HepG2 (cell line): Measurements from ENCODE around the gene CNTRL. TPM values are rescaled to one million over a fixed set of nuclear protein-coding genes. Genes with fewer than 3 reads are reported as not detected.

Source experiments
- FOXC1 ChIP-seq: sonication (generic); formaldehyde crosslinking; IDR thresholded peaks from 2 replicates; pipeline ENCODE4 v1.8.0; 2022; ENCODE audit warnings: mild to moderate bottlenecking, missing genetic modification reagents, borderline replicate concordance
- KAT8 ChIP-seq: IDR thresholded peaks from 2 replicates; pipeline ENCODE4 v1.6.1; 2016; ENCODE audit warnings: missing genetic modification reagents, missing compliant biosample characterization
- MTF2 ChIP-seq: sonication (generic); formaldehyde crosslinking; IDR thresholded peaks from 2 replicates; pipeline ENCODE4 v1.5.0; 2020; ENCODE audit warnings: missing genetic modification reagents, borderline replicate concordance
- MXI1 ChIP-seq: IDR thresholded peaks from 3 replicates; pipeline ENCODE4 v1.6.1; 2012; ENCODE audit warnings: low read depth, low read length, inconsistent platforms, borderline replicate concordance
- PHF21A ChIP-seq: sonication (generic); formaldehyde crosslinking; IDR thresholded peaks from 2 replicates; pipeline ENCODE4 v1.5.0; 2020; ENCODE audit warnings: mild to moderate bottlenecking, missing genetic modification reagents
- POLR2AphosphoS2 ChIP-seq: IDR thresholded peaks from 2 replicates; pipeline ENCODE4 v1.6.1; 2011; ENCODE audit warnings: low read depth, low read length, improper control_type of control experiment
- RAD21 ChIP-seq: fragments of 450-650 bp; formaldehyde crosslinking; IDR thresholded peaks from 2 replicates; pipeline ENCODE4 v1.5.0; 2020; ENCODE audit warnings: mild to moderate bottlenecking
- RAD51 ChIP-seq: fragments of 450-650 bp; IDR thresholded peaks from 2 replicates; pipeline ENCODE4 v1.6.1; 2016; ENCODE audit warnings: borderline replicate concordance
- SP2 ChIP-seq: sonication (generic); formaldehyde crosslinking; IDR thresholded peaks from 2 replicates; pipeline ENCODE4 v1.5.1; 2020; ENCODE audit warnings: mild to moderate bottlenecking, missing genetic modification reagents
- TAF1 ChIP-seq: sonication (generic); formaldehyde crosslinking; IDR thresholded peaks from 2 replicates; pipeline ENCODE4 v1.4.0; 2020; ENCODE audit warnings: missing genetic modification reagents
- U2AF1 ChIP-seq: fragments of 200-400 bp; formaldehyde crosslinking; optimal IDR thresholded peaks from 2 replicates; pipeline ENCODE3; 2017; ENCODE audit warnings: mild to moderate bottlenecking, low read depth, low read length
- ZKSCAN8 ChIP-seq: IDR thresholded peaks from 2 replicates; pipeline ENCODE4 v1.6.1; 2016; ENCODE audit warnings: borderline replicate concordance, missing genetic modification reagents, missing compliant biosample characterization
- ZNF572 ChIP-seq: sonication (generic); formaldehyde crosslinking; IDR thresholded peaks from 2 replicates; pipeline ENCODE4 v1.5.1; 2020; ENCODE audit warnings: mild to moderate bottlenecking, missing genetic modification reagents
- ZNF75D ChIP-seq: sonication (generic); formaldehyde crosslinking; IDR thresholded peaks from 2 replicates; pipeline ENCODE4 v1.8.1; 2023; ENCODE audit warnings: missing genetic modification reagents, mild to moderate bottlenecking, borderline replicate concordance
- ZNF761 ChIP-seq: sonication (generic); formaldehyde crosslinking; conservative IDR thresholded peaks from 2 replicates; pipeline ENCODE4 v1.4.0; 2020; ENCODE audit warnings: mild to moderate bottlenecking, missing genetic modification reagents
- polyA plus RNA-seq, 8 experiments: library from polyadenylated mRNA; depleted of rRNA in 3 of 8; stranded (reverse) in 7 of 8; unstranded in 1 of 8; fragments of >200 nt; fragmentation: Illumina TruSeq in 4 of 8; extraction: Trizol in 4 of 8; gene quantifications; 2 replicates each; pipeline versions ENCODE4 v1.2.1 to v1.2.3, GENCODE V29; 2011 to 2016; ENCODE audit warnings: low read depth in 4 of 8, missing spikeins in 1 of 8, mixed read lengths in 1 of 8; ENCODE audit not compliant: insufficient read depth in 1 of 8
- total RNA-seq, 5 experiments: library from RNA; depleted of rRNA; stranded (reverse); fragments of >200 nt; fragmentation: Illumina TruSeq; extraction: Trizol; gene quantifications; 2 replicates each; pipeline ENCODE4 v1.2.3, GENCODE V29; 2016; ENCODE audit warnings: low read depth in 1 of 5
- TF ChIP-seq, protein P1 (sequence below): sonication (generic); formaldehyde crosslinking; IDR thresholded peaks from 2 replicates; pipeline ENCODE4 v1.4.0; 2020; ENCODE audit warnings: mild to moderate bottlenecking, missing genetic modification reagents
- TF ChIP-seq, protein P2 (sequence below): IDR thresholded peaks from 2 replicates; pipeline ENCODE4 v1.6.1; 2016; ENCODE audit warnings: missing genetic modification reagents, missing compliant biosample characterization
- TF ChIP-seq, protein P3 (sequence below): IDR thresholded peaks from 2 replicates; pipeline ENCODE4 v1.6.1; 2016; ENCODE audit warnings: mild to moderate bottlenecking
- TF ChIP-seq, protein P4 (sequence below): IDR thresholded peaks from 2 replicates; pipeline ENCODE4 v1.6.1; 2012; ENCODE audit warnings: low read depth, low read length, improper control_type of control experiment
- TF ChIP-seq, protein P5 (sequence below): sonication (generic); formaldehyde crosslinking; conservative IDR thresholded peaks from 2 replicates; pipeline ENCODE4 v1.8.0; 2022; ENCODE audit warnings: low read depth, missing genetic modification reagents
- TF ChIP-seq, protein P6 (sequence below), 2 experiments: sonication (generic) in 1 of 2; formaldehyde crosslinking in 1 of 2; IDR thresholded peaks; 2 replicates each; pipeline versions ENCODE4 v1.5.1 to v1.6.1; 2011 to 2020; ENCODE audit warnings: borderline replicate concordance in 1 of 2, low read depth in 1 of 2, low read length in 1 of 2, mild to moderate bottlenecking in 1 of 2, missing genetic modification reagents in 1 of 2, moderate library complexity in 1 of 2

CNTRL gene
- total and polyA plus RNA-seq, 2 of the 13 experiments (the other 11 are each of a cell fraction or from before 2014, with no cell fraction given), result 7.5 to 11.8 TPM

DNA sequence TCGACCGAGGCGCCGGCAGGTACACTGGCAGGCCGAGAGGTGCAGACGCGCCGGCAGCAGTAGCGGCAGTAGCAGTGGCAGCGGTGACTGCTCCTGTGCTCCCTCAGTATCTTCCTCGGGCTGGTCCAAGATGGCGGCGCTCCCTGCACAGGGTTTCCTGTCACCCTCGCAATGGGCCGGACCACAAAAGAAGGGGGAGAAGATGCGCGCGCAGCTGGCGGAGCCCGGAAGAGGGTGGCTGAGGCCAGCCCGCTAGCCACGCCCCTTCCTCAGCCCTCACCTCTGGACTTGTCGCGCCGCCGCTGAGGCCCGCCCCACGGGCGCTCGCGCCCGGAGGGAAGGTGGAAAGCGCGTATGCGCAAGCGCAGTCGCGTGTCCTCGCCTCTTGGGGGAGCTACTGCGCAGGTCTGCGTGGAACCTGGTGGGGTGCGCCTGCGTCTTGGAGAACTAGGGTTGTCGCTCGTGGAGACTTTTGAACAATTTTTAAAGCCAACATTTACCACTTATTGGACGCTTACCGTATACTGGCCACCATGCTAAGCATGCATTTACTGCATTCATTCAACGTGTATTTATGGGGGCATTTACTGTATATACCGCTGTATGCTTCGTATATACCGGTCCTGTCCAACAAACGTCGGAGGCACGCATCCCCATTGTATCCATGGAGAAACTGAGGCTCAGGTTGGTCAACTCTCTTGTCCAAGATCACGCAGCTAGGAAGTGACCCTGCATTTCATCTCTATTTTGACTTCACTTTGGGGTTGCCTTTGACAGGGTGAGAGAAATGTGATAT lies 127.2 kb downstream of the CNTRL start, which contains the start of gene RAB14 (continued):
- TF ChIP-seq KAT8 (CRISPR knock-in tag) (peak; percentile 85), ZNF761 (CRISPR knock-in tag) (no peak), ZNF75D (no peak), U2AF1 (peak; percentile 48), PHF21A (CRISPR knock-in tag) (peak; percentile 46; the same call in 1 of the 2 replicates), MXI1 (peak; percentile 80; the same call in 1 of the 3 replicates), ZKSCAN8 (CRISPR knock-in tag) (peak; percentile 73; the same call in 1 of the 2 replicates), ZNF572 (CRISPR knock-in tag) (no peak), MTF2 (no peak), SP2 (CRISPR knock-in tag) (peak; percentile 16; the same call in 1 of the 2 replicates), FOXC1 (CRISPR knock-in tag) (0 out of 2 replicates have a peak, but pooled peaks have one; percentile 45), RAD51 (no peak), RAD21 (peak; percentile 54), TAF1 (CRISPR knock-in tag) (peak; percentile 85; the same call in 1 of the 2 replicates), POLR2AphosphoS2 (no peak)
- TF ChIP-seq, protein P1, sequence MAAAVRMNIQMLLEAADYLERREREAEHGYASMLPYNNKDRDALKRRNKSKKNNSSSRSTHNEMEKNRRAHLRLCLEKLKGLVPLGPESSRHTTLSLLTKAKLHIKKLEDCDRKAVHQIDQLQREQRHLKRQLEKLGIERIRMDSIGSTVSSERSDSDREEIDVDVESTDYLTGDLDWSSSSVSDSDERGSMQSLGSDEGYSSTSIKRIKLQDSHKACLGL (CRISPR knock-in tag), result no peak; the same call in 1 of the 2 replicates
- TF ChIP-seq, protein P2, sequence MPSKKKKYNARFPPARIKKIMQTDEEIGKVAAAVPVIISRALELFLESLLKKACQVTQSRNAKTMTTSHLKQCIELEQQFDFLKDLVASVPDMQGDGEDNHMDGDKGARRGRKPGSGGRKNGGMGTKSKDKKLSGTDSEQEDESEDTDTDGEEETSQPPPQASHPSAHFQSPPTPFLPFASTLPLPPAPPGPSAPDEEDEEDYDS, result peak; percentile 81
- TF ChIP-seq, protein P3, sequence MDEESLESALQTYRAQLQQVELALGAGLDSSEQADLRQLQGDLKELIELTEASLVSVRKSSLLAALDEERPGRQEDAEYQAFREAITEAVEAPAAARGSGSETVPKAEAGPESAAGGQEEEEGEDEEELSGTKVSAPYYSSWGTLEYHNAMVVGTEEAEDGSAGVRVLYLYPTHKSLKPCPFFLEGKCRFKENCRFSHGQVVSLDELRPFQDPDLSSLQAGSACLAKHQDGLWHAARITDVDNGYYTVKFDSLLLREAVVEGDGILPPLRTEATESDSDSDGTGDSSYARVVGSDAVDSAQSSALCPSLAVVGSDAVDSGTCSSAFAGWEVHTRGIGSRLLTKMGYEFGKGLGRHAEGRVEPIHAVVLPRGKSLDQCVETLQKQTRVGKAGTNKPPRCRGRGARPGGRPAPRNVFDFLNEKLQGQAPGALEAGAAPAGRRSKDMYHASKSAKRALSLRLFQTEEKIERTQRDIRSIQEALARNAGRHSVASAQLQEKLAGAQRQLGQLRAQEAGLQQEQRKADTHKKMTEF (CRISPR knock-in tag), result peak; percentile 61; the same call in 1 of the 2 replicates
- TF ChIP-seq, protein P4, sequence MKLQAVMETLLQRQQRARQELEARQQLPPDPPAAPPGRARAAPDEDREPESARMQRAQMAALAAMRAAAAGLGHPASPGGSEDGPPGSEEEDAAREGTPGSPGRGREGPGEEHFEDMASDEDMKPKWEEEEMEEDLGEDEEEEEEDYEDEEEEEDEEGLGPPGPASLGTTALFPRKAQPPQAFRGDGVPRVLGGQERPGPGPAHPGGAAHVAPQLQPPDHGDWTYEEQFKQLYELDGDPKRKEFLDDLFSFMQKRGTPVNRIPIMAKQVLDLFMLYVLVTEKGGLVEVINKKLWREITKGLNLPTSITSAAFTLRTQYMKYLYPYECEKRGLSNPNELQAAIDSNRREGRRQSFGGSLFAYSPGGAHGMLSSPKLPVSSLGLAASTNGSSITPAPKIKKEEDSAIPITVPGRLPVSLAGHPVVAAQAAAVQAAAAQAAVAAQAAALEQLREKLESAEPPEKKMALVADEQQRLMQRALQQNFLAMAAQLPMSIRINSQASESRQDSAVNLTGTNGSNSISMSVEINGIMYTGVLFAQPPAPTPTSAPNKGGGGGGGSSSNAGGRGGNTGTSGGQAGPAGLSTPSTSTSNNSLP, result 0 out of 2 replicates have a peak, but pooled peaks have one; percentile 11
- TF ChIP-seq, protein P5, sequence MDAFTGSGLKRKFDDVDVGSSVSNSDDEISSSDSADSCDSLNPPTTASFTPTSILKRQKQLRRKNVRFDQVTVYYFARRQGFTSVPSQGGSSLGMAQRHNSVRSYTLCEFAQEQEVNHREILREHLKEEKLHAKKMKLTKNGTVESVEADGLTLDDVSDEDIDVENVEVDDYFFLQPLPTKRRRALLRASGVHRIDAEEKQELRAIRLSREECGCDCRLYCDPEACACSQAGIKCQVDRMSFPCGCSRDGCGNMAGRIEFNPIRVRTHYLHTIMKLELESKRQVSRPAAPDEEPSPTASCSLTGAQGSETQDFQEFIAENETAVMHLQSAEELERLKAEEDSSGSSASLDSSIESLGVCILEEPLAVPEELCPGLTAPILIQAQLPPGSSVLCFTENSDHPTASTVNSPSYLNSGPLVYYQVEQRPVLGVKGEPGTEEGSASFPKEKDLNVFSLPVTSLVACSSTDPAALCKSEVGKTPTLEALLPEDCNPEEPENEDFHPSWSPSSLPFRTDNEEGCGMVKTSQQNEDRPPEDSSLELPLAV, result no peak
- TF ChIP-seq, protein P6, sequence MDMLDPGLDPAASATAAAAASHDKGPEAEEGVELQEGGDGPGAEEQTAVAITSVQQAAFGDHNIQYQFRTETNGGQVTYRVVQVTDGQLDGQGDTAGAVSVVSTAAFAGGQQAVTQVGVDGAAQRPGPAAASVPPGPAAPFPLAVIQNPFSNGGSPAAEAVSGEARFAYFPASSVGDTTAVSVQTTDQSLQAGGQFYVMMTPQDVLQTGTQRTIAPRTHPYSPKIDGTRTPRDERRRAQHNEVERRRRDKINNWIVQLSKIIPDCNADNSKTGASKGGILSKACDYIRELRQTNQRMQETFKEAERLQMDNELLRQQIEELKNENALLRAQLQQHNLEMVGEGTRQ (IDR thresholded peaks at IDR 0.05; ENCODE audit: low read depth, low read length), result no peak
- TF ChIP-seq, protein P6 (CRISPR knock-in tag; IDR thresholded peaks at IDR 0.05; ENCODE audit: borderline replicate concordance), result no peak
